Activated CD4-positive, CD25-positive, alpha-beta regulatory T cell treated with anti-CD3 and anti-CD28 coated beads, Interleukin-2, amount 50 U/mL, for 72 hours (primary cell): ENCODE results near the gene FNDC11.

Source experiments
- DNase-seq: peaks from one replicate; pipeline ENCODE4 v3.0.0; 2021

Gene FNDC11

GRCh38 chr20:63601679-63602078, 47.7 kb downstream of the FNDC11 start:
- peak; percentile 67 for DNase-seq

GRCh38 chr20:63602321-63602720, 48.4 kb downstream of the FNDC11 start:
- no peak for DNase-seq
